GM20431 (cell line): Measurements from ENCODE around the gene KCNJ15.
"Not testable (repeated sequence)": the region's sequence is repeated elsewhere in the genome, so short reads cannot be mapped to it uniquely, and the experiment has no call there.

ENCODE experiments used
- in situ Hi-C: fragments of 300-500 bp; cut with MseI, MboI; formaldehyde crosslinking; loops from one replicate; pipeline ENCODE4 v1.15.0; 2020; ENCODE audit warnings: low sequenced_read_pairs; ENCODE audit not compliant: unreplicated experiment

The KCNJ15 gene

GRCh38 chr21:38256599-38257302, at the start of gene KCNJ15:
Gene KCNJ15, plus strand, starts transcription at chr21:38256991. Its CDS starts 42,271 bp downstream, at chr21:38299262.
- in situ Hi-C loops, result no loop called here

GRCh38 chr21:38208118-38208517, 48.7 kb upstream of the KCNJ15 start:
- in situ Hi-C loops, result no loop called here

DNA sequence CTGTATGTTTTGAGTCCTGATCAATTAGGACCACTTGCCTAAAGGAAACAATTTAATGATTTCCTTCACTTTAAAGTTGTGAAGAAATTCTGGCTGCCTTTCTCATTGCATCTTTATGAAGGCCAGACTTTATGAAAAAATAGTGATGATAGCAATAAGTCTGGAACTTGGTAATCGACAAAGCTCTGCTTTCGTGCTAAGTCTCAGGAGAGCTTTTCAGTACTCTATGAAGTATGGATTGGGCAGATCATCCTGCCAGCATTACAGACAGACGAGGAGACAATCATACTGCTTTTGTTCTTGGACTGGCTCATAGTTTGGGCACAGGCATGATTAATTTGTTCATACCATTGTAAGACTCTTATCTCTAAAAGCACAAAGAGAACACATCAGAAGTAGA, 45.5 kb upstream of the KCNJ15 start:
- in situ Hi-C loops, result no loop called here

DNA sequence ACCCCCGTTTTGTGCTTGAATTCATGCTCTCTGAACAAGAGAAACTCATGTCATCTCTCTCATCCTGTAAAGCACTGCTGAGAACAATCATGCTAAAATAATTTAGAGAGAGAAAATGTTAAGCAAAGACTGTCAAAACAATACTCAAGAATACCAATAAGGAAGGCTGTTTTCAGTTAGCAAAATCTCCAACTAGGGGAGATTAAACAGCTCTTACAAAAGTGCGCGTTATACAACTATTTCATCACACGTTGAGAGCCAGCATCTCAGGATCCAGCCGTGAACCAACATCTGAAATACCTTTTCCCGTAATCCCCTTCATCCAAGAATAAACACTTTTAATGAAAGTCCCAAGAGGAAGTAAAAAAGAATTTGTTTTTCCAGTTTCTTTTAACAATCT, 44.1 kb upstream of the KCNJ15 start:
- in situ Hi-C loops, result no loop called here

DNA sequence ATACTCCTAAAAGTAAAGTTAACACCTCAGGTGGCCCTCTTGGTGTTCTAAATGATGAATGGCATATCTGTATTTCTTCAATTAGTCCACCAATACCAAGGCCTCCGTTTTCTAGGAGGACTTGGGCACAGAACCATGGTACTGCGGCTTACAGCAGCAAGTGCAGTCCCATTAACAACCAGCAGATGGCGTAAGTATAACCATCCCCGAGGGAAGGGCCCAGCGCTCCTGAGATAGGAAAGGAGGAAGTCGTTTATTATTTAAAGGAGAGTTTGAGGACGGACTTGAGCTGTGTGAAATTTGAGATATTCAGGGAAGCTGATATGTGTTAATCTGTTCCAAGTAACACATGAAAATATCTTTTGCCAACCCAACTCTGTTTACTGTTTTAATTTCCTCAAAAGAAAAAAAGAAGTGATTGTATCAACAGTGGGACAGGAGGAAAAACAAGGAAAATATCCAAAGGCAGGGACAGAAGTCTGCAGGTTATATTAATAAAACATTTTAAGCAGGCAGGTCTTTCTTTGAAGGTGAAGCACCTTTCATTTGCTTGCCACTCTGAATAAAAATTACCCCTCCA, 37.7 kb upstream of the KCNJ15 start:
- in situ Hi-C loops, result no loop called here

DNA sequence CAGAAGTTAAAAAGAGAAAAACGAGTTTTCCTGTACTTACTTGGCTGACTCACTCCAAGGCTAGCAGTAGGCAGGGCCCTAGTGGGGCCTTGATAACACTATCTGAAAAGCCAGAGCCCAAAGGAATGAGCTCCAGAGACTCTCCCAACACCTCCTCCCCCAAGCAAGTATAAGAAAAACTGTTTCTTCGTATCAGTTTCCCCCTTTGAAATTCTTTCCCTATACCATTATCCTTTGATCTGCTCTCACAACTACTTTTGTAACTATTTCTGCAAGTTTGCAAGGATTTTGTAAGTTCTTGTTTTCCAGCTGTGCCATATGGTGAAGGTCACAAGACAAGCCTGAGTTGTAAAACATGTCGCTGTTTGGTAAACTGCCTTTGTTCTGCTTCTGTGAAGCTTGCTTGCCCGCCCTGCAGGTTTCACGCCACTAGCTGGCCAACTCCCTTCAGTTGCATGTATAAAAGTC, 36.5 kb upstream of the KCNJ15 start:
- in situ Hi-C loops, result no loop called here

GRCh38 chr21:38221594-38221993, 35.2 kb upstream of the KCNJ15 start:
- in situ Hi-C loops, result no loop called here

GRCh38 chr21:38223893-38224540, 32.8 kb upstream of the KCNJ15 start:
- in situ Hi-C loops, result no loop called here

- in situ Hi-C loops, result no loop called here
Observed at GRCh38 chr21:38227401-38227800, 29.4 kb upstream of the KCNJ15 start.

DNA sequence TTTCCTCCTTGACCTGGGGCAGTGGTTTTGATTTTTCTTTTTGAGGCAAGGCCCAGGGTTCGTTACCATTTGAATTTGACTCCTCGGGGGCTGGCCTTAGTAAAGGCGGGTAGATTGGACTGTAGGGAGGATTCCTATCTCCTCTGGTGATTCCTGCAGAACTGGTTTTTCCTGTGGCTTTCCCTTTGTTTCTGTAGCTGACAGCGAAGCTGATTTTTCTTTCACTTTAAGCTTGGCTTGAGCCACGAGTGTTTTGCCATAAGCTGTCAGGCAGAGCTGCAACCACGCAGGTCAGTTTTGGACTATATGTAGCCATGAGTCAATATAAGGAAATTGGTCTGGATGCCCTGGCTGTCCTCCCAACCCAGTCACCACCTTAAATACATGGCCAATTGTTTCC, 28.7 kb upstream of the KCNJ15 start:
- in situ Hi-C loops, result no loop called here

DNA sequence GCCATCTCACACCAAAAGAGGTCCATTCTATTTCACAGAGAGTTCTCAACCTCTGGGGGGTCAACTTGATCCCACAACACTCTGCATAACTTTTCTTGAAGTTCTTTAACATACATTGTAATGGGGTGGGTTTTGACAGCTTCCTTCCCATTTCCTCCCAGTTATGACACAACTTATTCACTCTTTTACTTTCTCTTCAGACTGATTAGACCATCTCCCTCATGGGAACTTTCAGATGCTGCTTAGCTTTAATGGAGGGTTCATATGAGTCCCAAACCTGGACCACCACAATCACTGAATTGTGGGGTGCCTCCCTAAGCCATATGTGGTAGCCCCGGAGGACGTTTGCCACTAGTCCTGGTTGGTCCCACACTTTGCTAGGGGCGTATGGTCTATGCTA, 28.3 kb upstream of the KCNJ15 start:
- in situ Hi-C loops, result no loop called here

- in situ Hi-C loops, result no loop called here
Observed at GRCh38 chr21:38229260-38229877, 27.4 kb upstream of the KCNJ15 start.

DNA sequence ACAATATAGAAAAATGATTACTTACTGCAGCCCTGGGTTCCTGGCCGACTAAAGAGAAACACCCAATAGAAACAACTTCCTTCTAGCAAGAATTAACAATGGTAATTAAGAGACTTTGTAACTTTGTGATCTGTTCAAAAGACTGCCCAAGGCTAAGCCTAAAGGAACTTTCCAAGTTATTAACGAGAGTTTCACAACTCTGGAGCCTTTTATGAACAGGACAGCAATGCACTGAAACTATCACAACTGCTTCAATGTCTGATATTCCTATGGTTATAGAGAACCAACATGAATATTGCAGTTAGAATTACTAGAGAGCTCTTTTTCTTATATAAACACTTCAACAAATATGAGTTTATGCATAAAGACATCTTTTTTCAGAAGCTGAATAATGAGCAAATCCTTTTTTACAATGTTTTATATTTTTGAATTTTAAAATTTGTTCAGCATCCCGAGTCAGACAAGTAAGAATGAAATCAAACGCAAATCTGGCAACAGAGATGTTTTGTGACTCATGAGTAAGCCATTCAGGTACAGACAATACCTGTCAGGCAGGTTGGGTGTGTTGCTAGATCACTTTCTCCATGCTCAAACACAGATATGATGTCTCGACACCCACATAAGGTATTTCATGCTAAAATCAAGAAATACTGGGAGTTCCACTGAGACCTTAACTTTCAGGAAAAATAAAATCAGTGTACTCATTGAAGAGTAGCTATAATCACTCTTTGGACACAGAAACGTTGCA, 22.2 kb upstream of the KCNJ15 start:
- in situ Hi-C loops, result no loop called here

DNA sequence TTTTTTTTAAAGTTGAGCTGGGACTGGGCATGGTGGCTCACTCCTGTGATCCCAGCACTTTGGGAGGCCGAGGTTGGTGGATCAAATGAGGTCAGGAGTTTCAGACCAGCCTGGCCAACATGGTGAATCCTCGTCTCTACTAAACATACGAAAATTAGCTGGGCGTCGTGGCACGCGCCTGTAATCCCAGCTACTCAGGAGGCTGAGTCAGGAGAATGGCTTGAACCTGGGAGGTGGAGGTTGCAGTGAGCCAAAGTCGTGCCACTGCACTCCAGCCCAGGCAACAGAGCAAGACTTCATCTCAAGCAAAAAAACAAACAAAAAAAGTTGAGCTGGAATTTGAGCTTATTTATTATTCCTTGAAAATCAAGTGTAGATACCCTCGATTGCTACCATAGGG, 21.5 kb upstream of the KCNJ15 start:
- in situ Hi-C loops, result not testable (repeated sequence)

GRCh38 chr21:38236232-38236631, 20.6 kb upstream of the KCNJ15 start:
- in situ Hi-C loops, result no loop called here

GRCh38 chr21:38239672-38240071, 17.1 kb upstream of the KCNJ15 start:
- in situ Hi-C loops, result no loop called here

- in situ Hi-C loops, result no loop called here
Observed at GRCh38 chr21:38240129-38240528, 16.7 kb upstream of the KCNJ15 start.

GRCh38 chr21:38241029-38241740, 15.6 kb upstream of the KCNJ15 start:
- in situ Hi-C loops, result no loop called here

- in situ Hi-C loops, result no loop called here
Observed at GRCh38 chr21:38242061-38242460, 14.7 kb upstream of the KCNJ15 start.
